T47D (cell line): Measurements from ENCODE around the gene DDX50.
"Not testable (repeated sequence)": the region's sequence is repeated elsewhere in the genome, so short reads cannot be mapped to it uniquely, and the experiment has no call there.

Experiments
- DNase-seq, 2 experiments: peaks; one replicate each; pipeline versions ENCODE4 v3.0.0 to v3.0.0-alpha.2; 2011 to 2012; ENCODE audit warnings: low read depth in 1 of 2, low spot score in 1 of 2
- JUND ChIP-seq: IDR thresholded peaks from 2 replicates; pipeline ENCODE4 v1.6.1; 2012; ENCODE audit warnings: low read depth
- in situ Hi-C: cut with HindIII; loops from 2 replicates; pipeline ENCODE4 v1.10.0; 2016; ENCODE audit warnings: low sequenced_read_pairs, low pct_unique_long_range_greater_than_20kb

Gene DDX50

DNA sequence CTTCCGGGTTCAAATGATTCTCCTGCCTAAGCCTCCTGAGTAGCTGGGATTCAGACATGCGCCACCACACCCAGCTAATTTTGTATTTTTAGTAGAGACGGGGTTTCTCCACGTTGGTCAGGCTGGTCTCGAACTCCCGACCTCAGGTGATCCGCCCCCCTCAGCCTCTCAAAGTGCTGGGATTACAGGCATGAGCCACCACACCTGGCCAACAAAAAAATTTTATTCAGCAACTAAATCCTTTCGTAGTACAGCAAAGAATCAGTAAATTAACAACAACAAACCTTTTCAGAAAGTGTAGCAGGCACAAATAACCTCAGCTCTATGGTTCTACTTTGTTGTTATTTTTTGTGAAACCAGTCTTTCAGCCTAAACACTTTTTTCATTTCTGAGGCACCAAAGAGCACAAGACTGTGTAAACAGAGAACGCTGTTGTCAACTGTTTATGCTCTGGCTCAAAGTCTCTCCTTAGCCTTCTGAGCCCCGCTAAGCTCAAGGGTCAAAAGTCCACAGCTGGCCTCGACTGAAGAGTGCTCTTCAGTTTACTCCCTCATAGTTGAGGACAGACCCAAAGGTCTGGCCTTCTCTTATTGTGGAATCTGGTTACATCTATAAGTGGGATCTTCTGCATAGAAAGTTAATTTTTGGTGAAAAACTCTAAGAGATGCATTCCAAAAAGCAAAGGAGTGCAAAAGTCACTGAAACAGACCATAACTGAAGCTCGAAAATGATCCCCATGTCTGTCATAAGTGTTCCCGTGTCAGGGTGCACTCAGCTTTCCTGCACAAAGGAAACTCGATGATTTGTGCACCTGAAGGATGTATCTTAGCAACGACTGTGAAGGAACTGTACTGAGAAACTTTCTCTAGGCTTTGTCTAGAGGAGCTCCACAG lies 24.6 kb upstream of the DDX50 start:
- in situ Hi-C loops, result no loop called here
- TF ChIP-seq JUND, result no peak
- peak in 1 of 2 experiments; percentile 11 for DNase-seq

DNA sequence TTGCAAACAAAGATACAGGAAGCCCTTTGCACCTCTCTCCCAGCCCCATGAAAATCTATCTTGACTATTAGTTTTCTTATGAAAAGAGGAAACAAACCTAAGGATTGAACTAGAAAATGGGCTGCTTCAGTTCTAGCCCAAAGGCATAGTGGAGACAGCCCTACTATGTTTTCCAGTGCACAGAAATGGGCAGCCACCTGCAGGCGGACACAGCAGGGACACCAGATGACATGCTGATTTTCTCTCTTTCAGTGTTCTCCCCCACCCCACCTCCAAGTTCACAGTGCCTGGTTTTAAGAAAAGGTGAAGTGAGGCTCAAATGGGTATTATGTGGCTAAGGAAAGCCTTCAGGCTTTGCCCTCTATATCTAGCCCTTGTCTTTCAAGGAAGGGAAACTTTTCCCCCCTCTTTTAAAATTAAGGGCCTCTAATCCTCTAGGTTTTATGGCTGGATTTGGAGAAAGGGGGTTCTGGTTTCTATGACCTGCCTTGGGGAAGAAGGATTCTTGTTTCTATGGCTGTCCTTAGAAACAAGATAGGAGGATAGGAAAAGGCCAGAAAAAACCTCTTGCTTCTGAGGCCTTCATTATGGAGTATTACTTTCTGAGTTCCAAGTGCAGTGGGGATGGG lies 23.5 kb upstream of the DDX50 start:
- TF ChIP-seq JUND, result no peak
- DNase-seq, result no peak
- in situ Hi-C loops, result no loop called here

DNA sequence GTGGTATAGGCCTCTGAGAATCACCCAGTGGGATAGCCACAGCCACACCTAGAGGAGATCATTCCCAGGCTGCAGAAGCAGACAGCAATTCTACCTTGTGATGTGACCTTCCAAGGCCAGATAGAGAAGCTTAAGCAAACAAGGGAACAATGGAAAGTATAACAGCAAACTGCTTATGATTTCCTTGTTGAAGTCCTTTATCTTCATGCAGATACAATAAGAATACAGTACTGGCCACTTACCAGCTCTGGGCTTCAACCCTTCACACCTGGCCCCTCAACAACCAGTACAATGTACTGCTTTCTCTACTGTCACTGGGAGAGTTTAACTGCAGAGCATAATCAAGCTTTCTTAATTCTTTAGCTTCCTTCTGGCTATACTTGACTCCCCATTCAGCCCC lies 22.6 kb upstream of the DDX50 start:
- no peak for TF ChIP-seq JUND
- in situ Hi-C loops, result no loop called here
- DNase-seq, result no peak

DNA sequence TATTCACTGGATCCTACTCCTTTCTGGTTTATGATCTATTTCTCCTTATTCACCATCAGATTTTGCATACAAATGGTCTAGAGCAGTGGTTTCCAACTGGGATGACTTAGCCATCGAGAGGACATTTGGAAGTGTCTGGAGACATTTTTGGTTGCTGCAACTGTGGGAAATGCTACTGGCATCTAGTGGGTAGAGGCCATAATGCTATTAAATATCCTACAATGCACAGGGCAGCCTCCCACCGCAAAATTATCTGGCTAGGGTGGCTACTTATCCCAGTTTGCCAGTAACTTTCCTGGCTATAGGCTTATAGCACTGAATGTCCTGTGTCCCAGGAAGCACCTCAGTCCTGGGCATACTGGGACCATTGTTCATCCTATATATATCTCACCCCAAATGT lies 21.5 kb upstream of the DDX50 start:
- peak in 1 of 2 experiments; percentile 33 for DNase-seq
- no peak for TF ChIP-seq JUND
- in situ Hi-C loops, result no loop called here

DNA sequence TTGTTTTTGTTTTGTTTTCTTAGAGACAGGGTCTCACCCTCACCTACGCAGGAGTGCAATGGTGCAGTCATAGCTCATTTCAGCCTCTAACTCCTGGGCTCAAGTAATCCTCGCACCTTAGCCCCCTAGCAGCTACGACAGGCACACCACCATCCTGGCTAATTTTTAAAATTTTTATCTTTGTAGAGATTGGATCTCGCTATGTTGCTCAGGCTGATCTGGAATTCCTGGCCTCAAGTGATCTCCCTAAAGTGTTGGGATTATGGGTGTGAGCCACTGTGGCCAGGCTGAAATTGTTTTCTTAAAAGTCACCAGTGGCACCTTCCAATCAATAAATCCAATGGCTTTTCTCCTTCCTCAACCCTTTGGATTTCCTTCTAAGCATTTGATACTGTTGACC lies 20.9 kb upstream of the DDX50 start:
- TF ChIP-seq JUND, result no peak
- no peak for DNase-seq
- in situ Hi-C loops, result no loop called here

DNA sequence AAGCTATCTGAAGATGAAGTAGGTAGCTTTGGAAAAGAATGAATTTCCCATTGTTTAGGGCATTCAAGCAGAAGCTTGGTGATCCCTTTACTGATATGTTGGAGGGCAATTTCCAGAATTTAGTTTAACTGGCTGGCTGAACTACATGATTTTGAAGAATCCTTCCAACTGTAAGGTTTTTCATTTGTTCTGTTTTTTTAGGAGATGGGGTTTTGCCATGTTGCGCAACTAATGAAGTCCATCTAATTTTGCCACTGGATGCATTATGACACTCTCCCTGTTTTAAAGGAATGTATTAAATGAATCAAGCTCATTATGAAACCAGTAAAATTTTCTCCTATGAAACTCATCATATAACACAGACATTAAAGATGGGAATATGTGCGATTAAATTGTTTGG lies 6.1 kb upstream of the DDX50 start:
- TF ChIP-seq JUND, result no peak
- in situ Hi-C loops, result no loop called here
- DNase-seq, result no peak

DNA sequence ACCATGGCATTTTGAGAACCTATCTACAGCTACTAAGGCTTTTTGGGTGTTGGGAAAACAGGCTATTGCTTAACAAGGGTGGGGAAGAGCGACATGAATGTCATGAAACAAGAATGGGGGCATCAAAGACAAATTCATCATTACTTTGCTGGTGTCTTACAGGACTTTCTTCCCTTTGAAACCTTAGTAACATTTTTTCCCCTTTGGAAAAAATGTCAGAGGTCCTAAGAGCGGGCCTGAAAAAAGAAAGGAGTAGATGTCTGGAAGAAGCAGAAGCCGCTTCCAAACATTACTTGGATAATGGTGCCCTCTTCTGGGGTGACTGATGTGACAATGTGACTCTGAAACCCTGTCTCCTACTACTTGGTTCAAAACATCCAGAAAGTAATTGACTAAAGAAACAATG lies 3.8 kb upstream of the DDX50 start:
- in situ Hi-C loops, result no loop called here
- peak; percentile 48 to 91 for DNase-seq
- TF ChIP-seq JUND, result no peak

DNA sequence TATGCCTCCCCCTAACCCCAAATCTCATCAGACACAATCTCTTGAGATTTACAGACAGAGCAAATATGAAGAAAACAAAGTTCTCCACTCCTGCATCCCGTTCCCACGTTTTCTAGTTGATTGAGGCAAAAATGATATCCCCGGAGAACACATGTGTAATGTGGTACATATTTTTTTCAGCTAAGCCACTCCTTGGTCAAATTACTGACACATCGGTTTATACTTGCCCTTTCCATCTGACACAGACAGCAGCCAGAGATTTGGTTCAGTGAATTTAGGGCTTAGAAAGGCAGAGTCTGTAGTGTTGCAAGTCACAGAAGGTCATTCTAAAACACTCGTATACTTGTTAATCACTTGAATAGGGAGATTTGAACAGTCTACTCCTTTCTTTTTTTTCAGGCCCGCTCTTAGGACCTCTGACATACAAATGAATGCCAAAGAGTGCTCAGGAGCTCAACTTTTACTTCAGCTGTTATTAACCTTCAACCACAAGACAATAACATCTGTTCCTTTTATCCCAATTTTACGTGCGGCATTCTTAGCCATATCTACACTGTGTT lies 1.8 kb upstream of the DDX50 start:
- DNase-seq, result no peak
- no peak for TF ChIP-seq JUND
- in situ Hi-C loops, result no loop called here

DNA sequence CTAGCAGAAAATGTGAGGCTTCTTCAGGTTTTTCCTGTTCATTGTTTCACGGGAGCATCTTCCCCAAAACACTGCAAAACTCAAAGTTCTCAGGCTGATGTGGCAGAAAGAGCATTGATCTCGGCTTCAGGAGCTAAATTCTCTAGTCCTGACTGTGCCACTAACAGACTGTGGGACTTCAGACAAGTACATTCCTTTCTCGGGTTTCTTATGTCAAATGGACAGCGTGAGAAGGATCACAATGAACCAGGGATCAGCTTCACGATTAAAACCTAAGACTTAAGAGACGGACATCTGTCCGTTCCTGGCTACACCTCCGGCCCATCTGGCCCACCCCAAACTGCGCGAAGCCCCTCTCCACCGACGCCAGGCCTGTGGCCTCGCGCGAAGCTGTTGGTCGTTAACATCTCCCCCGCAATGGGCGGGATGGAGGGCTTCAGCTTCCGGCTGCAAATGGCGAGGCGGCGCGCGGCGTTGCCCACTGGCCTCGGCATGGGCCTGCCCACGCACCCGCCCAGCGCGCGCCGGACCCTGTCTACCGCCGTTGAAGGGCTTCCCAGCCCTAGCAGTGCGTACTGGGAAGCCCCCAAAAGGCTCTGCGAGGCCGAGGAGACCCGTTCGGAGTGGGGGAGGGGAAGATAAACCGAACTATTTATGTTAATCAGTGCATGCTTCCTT lies 549 bp upstream of the DDX50 start:
- in situ Hi-C loops, result no loop called here
- peak in 1 of 2 experiments; percentile 23 for DNase-seq
- no peak for TF ChIP-seq JUND

DNA sequence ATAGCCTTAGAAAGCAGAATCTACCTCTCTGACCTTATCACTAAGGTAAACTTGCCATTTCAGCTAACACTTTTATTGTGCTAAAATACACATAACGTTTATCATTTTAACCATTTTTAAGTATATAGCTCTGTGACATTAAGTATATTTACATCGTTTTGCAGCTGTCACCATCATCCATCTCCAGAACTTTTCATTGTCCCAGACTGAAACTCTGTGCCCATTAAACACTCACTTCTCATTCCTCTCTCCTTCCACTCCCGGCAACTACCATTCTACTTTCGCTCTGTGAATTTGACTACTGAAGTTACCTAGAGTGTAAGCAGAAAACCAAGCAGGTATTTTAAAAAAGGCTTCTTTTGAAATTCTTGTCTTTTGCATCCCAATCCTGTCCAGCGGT lies 1.3 kb downstream of the DDX50 start:
- no peak for DNase-seq
- TF ChIP-seq JUND, result no peak
- in situ Hi-C loops, result no loop called here

DNA sequence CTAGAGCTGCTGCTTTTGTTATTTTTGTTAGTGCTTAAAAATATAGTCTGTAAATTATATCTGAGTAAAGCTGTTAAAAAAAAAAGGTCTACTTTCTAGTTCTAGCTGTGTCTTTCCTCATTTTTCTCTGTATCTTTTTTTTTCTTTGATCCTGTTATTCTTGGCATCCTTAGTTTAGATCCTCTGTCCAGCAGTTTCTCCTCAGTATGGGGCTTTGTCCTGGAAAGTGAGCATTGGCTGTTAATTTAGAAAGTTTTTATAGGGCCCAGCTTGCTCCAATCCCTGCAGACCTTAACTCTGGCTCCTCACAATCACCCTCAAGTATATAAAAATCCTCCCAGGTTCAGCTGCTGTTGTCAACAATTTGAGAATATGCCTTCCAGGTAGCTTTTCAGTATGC lies 23.5 kb downstream of the DDX50 start:
- TF ChIP-seq JUND, result no peak
- in situ Hi-C loops, result no loop called here
- no peak for DNase-seq

DNA sequence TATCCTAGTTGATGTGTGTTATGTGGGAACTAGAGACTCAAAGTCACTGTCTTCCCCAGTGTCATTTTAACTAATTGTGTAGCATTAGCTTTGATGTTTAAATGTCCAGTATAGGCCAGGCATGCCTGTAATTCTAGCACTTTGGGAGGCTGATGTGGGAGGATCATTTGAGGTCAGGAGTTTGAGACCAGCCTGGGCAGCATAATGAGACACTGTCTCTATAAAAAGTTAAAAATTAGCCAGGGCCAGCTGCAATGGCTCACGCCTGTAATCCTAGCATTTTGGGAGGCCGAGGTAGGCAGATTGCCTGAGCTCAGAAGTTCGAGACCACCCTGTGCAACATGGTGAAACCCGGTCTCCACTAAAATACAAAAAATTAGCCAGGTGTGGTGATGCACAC lies 24.4 kb downstream of the DDX50 start:
- no peak for DNase-seq
- in situ Hi-C loops, result no loop called here
- no peak for TF ChIP-seq JUND

DNA sequence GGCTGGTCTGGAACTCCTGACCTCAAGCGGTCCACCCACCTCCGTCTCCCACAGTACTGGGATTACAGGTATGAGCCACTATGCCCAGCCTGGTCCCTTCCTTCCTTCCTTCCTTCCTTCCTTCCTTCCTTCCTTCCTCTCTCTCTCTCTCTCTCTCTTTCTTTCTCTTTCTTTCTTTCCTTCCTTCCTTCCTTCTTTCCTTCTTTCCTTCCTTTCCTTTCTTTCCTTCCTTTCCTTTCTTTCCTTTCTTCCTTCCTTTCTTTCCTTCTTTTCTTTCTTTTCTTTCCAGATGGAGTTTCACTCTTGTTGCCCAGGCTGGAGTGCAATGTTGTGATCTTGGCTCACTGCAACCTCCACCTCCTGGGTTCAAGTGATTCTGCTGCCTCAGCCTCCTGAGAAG lies 28.0 kb downstream of the DDX50 start:
- DNase-seq, in situ Hi-C loops: not testable (repeated sequence)

DNA sequence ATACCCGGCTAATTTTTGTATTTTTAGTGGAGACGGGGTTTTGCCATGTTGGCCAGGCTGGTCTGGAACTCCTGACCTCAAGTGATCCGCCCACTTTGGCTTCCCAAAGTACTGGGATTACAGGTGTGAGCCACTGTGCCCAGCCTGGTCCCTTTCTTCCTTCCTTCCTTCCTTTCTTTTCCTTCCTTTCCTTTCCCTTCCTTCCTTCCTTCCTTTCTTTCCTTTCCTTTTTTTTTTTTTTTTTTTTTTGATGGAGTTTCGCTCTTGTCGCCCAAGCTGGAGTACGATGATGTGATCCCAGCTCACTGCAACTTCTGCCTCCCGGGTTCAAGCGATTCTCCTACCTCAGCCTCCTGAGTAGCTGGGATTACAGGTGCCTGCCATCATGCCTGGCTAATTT lies 28.8 kb downstream of the DDX50 start:
- in situ Hi-C loops, DNase-seq: not testable (repeated sequence)

DNA sequence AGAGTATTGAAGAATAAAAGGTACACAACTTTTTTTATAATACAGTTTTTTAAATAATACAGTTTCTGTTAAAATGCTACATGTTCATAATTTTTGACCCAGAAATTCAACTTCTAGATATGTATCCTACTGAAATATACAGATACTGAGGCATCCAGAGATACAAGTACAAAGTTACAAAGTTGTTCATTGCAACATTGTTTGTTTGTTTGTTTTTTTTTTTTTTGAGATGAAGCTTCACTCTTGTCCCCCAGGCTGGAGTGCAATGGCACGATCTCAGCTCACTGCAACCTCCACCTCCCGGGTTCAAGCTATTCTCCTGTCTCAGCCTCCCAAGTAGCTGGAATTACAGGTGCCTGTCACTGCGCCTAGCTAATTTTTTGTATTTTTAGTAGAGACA lies 31.7 kb downstream of the DDX50 start:
- DNase-seq, in situ Hi-C loops: not testable (repeated sequence)
